ENCODE results near the gene CDCA4.

CDCA4 gene

DNA sequence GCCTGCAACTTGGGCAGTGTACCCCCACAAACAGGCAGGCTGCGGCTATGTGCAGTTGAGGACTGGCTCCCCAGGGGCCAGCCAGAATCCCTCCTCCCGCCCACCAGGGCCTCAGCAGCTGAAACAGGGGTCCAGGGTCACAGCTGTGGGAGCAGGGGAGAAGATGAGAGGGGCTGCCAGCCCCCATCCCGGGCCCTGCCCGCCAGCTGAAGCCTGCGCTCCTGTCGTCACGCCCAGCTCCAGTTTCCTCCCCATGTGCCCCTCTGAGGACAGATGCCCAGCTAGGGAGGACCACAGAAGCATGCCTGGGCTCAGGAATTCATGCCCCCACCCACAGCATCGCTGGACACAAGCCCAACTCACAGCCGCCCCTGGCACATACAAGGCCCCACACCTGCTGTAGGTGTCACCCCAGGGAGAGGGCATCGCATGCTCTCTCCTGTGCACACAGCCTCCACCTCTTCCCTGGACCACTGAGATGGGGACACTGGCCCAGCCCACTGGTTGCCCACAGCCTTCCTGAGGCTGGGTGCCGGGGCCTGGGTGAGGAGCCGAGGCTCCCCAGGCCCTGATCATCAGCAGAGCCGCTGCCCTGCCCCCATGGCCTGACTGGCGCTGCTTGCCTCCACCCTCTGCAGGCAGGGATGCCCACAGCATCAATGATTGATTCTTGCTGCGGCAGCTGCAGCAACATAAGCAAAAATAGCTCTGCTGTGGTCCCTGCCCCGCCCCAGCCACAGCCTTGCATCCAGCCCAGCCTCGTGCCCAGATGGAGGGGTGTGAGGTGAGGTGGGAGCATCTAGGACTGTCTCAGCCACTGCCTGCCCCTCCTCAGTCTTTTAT is 39.0 kb downstream of the CDCA4 start:
- TF ChIP-seq, protein P1, sequence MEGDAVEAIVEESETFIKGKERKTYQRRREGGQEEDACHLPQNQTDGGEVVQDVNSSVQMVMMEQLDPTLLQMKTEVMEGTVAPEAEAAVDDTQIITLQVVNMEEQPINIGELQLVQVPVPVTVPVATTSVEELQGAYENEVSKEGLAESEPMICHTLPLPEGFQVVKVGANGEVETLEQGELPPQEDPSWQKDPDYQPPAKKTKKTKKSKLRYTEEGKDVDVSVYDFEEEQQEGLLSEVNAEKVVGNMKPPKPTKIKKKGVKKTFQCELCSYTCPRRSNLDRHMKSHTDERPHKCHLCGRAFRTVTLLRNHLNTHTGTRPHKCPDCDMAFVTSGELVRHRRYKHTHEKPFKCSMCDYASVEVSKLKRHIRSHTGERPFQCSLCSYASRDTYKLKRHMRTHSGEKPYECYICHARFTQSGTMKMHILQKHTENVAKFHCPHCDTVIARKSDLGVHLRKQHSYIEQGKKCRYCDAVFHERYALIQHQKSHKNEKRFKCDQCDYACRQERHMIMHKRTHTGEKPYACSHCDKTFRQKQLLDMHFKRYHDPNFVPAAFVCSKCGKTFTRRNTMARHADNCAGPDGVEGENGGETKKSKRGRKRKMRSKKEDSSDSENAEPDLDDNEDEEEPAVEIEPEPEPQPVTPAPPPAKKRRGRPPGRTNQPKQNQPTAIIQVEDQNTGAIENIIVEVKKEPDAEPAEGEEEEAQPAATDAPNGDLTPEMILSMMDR (IDR thresholded peaks at IDR 0.05) = no peak

DNA sequence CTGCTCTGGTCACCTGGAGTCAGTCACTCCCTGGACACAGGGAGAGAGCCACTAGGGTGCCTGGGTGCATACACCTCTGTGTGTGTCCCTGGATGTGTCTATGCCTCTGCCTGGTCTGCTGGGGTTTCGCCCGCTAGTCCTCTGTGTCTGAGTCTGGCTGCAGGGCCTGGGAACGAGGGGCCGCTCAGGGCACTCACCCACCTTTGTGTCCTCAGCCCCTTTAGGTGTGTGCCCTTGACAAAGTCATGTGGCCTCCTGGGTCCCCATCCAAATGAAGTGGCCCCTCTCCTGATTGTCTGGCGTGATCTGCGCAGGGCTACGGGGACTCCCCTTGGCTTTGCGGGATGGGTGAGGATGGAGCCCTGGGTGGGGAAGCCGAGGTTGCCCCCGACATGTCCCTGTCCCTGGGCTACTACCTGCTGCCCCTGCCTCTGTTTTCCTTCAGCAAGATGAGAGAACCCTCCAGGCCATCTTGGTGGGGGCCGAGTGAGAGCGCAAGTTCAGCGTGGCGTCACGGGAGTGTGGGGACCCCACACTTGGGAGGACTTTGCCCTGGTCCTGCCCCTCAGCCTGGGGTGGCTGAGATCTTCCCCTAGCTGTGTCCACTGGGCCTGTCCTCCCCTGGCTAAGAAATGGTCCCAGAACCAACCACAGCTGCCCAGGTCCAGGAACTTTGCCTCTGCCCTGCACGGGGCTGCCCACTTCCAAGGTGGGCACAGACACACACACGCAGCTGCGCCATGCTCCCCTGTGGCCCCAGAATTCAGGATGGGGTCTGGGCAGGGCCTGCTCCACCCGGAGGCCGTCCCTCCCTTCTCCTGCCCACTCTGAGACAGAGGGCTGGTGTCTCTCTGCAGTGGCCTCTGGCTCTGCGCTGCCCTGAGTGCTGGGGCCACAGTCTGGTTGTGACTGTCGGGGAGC is 40.0 kb downstream of the CDCA4 start:
- TF ChIP-seq, protein P1 (IDR thresholded peaks at IDR 0.05) = no peak

DNA sequence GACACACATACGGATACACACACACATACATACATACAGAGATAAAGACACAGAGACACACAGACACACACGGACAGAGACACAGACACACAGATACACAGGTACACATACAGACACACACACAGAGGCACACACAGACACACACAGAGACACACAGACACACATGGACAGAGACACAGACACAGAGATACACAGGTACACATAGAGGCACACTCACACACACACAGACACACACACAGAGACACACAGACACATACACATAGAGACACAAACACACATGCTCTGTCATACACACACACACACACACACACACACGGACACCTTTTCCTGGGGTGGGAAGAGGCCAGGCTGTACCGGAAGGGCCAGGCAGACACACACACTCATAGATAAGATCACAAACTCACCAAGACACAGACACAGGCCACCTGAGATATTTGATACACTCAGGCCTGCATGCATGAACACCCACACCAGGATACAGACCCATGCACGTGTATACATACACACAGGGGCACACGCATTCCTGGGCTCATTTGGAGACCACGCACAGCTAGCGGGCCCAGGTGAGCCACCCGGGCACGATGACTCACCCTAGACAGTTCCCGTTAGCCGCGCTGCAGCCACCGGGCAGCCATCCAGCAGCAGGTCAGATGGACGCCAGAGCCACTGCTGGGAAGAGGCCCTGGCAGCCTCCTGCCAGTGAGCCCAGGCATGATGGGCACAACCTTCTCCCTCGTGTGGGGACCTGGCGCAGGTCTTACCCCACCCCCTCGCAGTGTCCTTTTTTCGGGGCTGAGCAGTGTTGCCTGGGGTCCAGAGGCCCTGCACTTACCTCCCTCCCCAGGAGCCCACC is 40.9 kb downstream of the CDCA4 start:
- TF ChIP-seq, protein P1 (IDR thresholded peaks at IDR 0.05) = no peak

DNA sequence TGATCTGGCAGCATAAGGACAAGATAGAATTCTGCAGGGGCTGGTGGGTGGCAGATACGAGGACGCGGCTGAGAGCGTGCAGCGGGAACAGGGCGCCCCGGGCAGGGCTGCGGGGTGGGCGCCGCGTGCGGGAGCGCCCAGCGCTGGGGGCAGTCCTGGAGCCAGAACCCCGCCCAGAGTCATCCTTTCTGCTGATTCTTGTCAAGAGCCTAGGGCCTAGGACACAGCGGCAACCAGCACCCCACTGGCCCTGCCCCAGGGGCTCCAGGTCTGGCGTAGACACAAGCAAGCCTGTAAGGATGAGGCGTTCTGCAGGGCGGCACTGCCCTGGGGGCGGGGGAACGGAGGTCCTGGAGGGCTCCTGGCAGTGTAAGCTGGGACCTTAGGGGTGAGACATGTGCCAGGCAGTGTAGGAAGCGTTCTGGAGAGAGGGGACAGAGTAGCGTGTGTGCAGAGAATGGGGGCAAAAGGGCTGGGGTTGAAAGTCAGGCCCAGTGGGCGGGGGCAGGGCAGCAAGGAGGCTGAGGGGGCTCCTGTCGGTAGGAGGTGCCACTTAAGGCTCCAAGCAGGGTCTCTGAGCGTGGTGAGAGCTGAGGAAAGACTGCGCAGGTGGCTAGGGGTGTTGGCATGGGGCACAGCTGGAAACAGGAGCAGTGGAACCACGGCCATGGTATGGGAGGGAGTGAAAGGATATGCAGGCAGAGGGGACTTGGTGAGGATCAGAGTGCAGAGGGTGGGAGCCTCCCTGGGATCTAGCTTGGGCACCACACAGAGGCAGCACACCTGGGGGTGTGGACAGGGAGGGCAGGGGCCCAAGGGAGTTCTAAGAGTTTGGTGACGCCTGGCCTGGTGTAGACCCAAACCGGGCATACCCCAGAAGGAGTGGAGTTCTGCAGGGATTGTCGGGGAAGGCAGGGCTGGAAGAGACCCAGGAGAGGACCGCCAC is 41.9 kb downstream of the CDCA4 start:
- TF ChIP-seq, protein P1 (IDR thresholded peaks at IDR 0.05) = no peak

DNA sequence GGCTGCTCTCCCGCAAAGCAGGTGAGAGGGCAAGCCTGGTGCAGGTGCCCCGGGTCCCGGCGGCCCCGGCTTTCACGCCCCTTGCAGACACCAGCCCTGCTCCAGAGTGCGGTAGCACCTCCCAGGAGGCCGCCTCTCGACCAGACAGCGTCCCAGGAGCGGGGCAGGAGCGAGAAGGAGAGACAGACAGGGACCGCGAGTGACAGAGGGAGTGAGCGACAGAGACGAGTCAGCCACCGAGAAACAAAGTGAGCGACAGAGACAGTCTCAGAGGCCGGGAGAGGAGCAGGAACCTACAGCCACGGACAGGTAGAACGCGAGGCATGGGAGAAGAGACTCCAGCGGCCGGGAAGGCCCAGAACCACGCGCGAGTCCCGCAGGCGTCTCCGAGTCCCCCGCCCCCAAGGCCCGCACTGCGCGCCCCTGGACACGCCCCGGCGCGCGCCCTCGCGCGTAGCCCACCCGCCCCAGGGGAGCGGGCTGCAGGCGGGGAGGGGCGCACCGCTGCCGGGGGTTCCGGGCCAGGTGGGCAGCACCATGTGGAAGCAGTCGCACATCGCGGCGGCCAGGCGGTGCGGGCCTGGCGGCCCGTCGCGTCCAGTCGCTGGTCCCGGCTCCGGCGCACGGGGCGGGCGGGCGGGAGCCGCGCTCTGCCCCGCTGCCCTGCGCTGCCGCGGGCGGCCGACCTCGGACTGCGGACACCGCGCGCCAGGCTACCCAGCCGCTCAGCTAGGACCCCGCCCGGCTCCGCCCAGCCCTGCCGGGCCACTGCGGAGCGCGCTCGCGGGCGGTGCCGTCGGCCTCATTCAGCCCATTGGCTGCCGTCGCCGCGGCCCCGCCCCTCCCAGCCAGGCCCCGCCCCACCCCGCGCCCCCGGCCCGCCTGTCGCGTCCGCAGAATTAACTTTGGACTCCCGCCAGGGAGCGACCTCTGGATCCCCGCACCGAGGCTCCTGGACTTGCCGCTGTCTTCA is 42.9 kb downstream of the CDCA4 start, which contains the start of gene AHNAK2:
Gene AHNAK2 (minus strand): TSS at position 694 of the 973 bp plus-strand sequence. CDS start 137 bp downstream, at position 557.
- TF ChIP-seq, protein P1 (IDR thresholded peaks at IDR 0.05) = no peak

Data from LNCAP (cell line).